WTC11 (cell line): ENCODE results near the gene CCDC149. TPM values are rescaled to one million over a fixed set of nuclear protein-coding genes. Genes with fewer than 3 reads are reported as not detected.

Experiments
- ATAC-seq: fragments of 200-7000 bp; cut with Tn5 transposase; 2 replicates; pipeline ENCODE4 v1.10.0; 2021; ENCODE audit warnings: mild to moderate bottlenecking, moderate library complexity
- CTCF ChIA-PET: fragments of 300-600 bp; sonication (Branson Sonifier 250); formaldehyde crosslinking; loops from one replicate; lab custom pipeline; 2021; ENCODE audit warnings: antibody characterized with exemption; lab: Charles Lee
- POLR2A ChIA-PET: fragments of 350-600 bp; sonication (Branson Sonifier 250); formaldehyde crosslinking; loops from one replicate; lab custom pipeline; 2021; ENCODE audit warnings: antibody characterized with exemption; lab: Charles Lee
- DNase-seq: peaks from one replicate; pipeline ENCODE4 v3.0.0; 2021; ENCODE audit warnings: low spot score
- H3K27ac Mint-ChIP-seq: 2 replicates; pipeline ENCODE4 v1.8.0; 2021; ENCODE audit warnings: mixed read lengths
- H3K27me3 Mint-ChIP-seq: 2 replicates; pipeline ENCODE4 v1.8.0; 2021; ENCODE audit warnings: low read depth, mild to moderate bottlenecking, moderate library complexity, mixed read lengths
- H3K36me3 Mint-ChIP-seq: 2 replicates; pipeline ENCODE4 v1.8.0; 2021; ENCODE audit warnings: mixed read lengths
- H3K4me1 Mint-ChIP-seq: 2 replicates; pipeline ENCODE4 v1.8.0; 2022; ENCODE audit warnings: mixed read lengths
- H3K4me3 Mint-ChIP-seq: 2 replicates; pipeline ENCODE4 v1.8.0; 2021; ENCODE audit warnings: mild to moderate bottlenecking, moderate library complexity, mixed read lengths
- H3K9me3 Mint-ChIP-seq: 2 replicates; pipeline ENCODE4 v1.8.0; 2021; ENCODE audit warnings: mixed read lengths
- ATF2 ChIP-seq: sonication (generic); formaldehyde crosslinking; IDR thresholded peaks from 2 replicates; pipeline ENCODE4 v1.8.1; 2022; ENCODE audit warnings: low read depth, missing genetic modification reagents, borderline replicate concordance
- CREM ChIP-seq: sonication (generic); formaldehyde crosslinking; IDR thresholded peaks from 2 replicates; pipeline ENCODE4 v1.8.1; 2022; ENCODE audit warnings: mild to moderate bottlenecking, missing genetic modification reagents, moderate library complexity
- FOXP1 ChIP-seq: sonication (generic); formaldehyde crosslinking; IDR thresholded peaks from 2 replicates; pipeline ENCODE4 v1.8.0; 2022; ENCODE audit warnings: missing genetic modification reagents, mild to moderate bottlenecking, moderate library complexity, borderline replicate concordance
- GTF2I ChIP-seq: fragments of 250-450 bp; sonication (Bioruptor Pico); conservative IDR thresholded peaks from 2 replicates; pipeline ENCODE4 v1.4.0; 2021; ENCODE audit warnings: mild to moderate bottlenecking
- NFE2L1 ChIP-seq: sonication (generic); formaldehyde crosslinking; IDR thresholded peaks from 2 replicates; pipeline ENCODE4 v1.8.1; 2023; ENCODE audit warnings: missing genetic modification reagents
- PRRX2 ChIP-seq: fragments of 250-450 bp; sonication (Bioruptor Pico); IDR thresholded peaks from 2 replicates; pipeline ENCODE4 v1.8.0; 2021; ENCODE audit warnings: mild to moderate bottlenecking
- RELA ChIP-seq: sonication (generic); formaldehyde crosslinking; IDR thresholded peaks from 2 replicates; pipeline ENCODE4 v1.8.1; 2022; ENCODE audit warnings: missing genetic modification reagents, mild to moderate bottlenecking, borderline replicate concordance
- STAT6 ChIP-seq: sonication (generic); formaldehyde crosslinking; conservative IDR thresholded peaks from 2 replicates; pipeline ENCODE4 v1.8.1; 2023; ENCODE audit warnings: mild to moderate bottlenecking, low read depth, missing genetic modification reagents, moderate library complexity
- TCF7 ChIP-seq: sonication (generic); formaldehyde crosslinking; IDR thresholded peaks from 2 replicates; pipeline ENCODE4 v1.8.0; 2022; ENCODE audit warnings: mild to moderate bottlenecking, low read depth, missing genetic modification reagents, moderate library complexity
- ZNF138 ChIP-seq: sonication (generic); formaldehyde crosslinking; conservative IDR thresholded peaks from 2 replicates; pipeline ENCODE4 v1.8.1; 2022; ENCODE audit warnings: mild to moderate bottlenecking, moderate library complexity, missing genetic modification reagents
- total RNA-seq: library from RNA; stranded (reverse); gene quantifications from 3 replicates; pipeline ENCODE4 v1.2.3, GENCODE V29; 2021
- TF ChIP-seq, protein P1 (sequence below): sonication (generic); formaldehyde crosslinking; IDR thresholded peaks from 2 replicates; pipeline ENCODE4 v1.8.0; 2022; ENCODE audit warnings: missing genetic modification reagents
- TF ChIP-seq, protein P2 (sequence below): fragments of 200-600 bp; IDR thresholded peaks from 2 replicates; pipeline ENCODE4 v1.8.0; 2022; ENCODE audit warnings: antibody characterized with exemption
- TF ChIP-seq, protein P3 (sequence below): fragments of 250-450 bp; sonication (Bioruptor Pico); IDR thresholded peaks from 2 replicates; pipeline ENCODE4 v1.8.0; 2021; ENCODE audit warnings: mild to moderate bottlenecking
- TF ChIP-seq, protein P4 (sequence below): sonication (generic); formaldehyde crosslinking; IDR thresholded peaks from 2 replicates; pipeline ENCODE4 v1.8.0; 2022; ENCODE audit warnings: mild to moderate bottlenecking, missing genetic modification reagents

CCDC149 gene
- total RNA-seq, 1 experiment from 2014 or later, result 3.9 TPM

GRCh38 chr4:24930151-24930550, 17.3 kb upstream of the CCDC149 start:
- H3K27ac Mint-ChIP-seq, result no peak overlapping the region
- DNase-seq, result no peak
- POLR2A ChIA-PET, result no interaction called here
- no peak for ATAC-seq
- TF ChIP-seq FOXP1 (CRISPR knock-in tag) (no peak), ZNF138 (CRISPR knock-in tag) (no peak), TCF7 (CRISPR knock-in tag) (no peak), ATF2 (CRISPR knock-in tag) (no peak), CREM (CRISPR knock-in tag) (no peak), PRRX2 (CRISPR knock-in tag) (no peak), GTF2I (CRISPR knock-in tag) (no peak), STAT6 (no peak), NFE2L1 (CRISPR knock-in tag) (no peak), RELA (CRISPR knock-in tag) (no peak)
- TF ChIP-seq, protein P1, sequence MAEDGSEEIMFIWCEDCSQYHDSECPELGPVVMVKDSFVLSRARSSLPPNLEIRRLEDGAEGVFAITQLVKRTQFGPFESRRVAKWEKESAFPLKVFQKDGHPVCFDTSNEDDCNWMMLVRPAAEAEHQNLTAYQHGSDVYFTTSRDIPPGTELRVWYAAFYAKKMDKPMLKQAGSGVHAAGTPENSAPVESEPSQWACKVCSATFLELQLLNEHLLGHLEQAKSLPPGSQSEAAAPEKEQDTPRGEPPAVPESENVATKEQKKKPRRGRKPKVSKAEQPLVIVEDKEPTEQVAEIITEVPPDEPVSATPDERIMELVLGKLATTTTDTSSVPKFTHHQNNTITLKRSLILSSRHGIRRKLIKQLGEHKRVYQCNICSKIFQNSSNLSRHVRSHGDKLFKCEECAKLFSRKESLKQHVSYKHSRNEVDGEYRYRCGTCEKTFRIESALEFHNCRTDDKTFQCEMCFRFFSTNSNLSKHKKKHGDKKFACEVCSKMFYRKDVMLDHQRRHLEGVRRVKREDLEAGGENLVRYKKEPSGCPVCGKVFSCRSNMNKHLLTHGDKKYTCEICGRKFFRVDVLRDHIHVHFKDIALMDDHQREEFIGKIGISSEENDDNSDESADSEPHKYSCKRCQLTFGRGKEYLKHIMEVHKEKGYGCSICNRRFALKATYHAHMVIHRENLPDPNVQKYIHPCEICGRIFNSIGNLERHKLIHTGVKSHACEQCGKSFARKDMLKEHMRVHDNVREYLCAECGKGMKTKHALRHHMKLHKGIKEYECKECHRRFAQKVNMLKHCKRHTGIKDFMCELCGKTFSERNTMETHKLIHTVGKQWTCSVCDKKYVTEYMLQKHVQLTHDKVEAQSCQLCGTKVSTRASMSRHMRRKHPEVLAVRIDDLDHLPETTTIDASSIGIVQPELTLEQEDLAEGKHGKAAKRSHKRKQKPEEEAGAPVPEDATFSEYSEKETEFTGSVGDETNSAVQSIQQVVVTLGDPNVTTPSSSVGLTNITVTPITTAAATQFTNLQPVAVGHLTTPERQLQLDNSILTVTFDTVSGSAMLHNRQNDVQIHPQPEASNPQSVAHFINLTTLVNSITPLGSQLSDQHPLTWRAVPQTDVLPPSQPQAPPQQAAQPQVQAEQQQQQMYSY (CRISPR knock-in tag), result no peak
- TF ChIP-seq, protein P2, sequence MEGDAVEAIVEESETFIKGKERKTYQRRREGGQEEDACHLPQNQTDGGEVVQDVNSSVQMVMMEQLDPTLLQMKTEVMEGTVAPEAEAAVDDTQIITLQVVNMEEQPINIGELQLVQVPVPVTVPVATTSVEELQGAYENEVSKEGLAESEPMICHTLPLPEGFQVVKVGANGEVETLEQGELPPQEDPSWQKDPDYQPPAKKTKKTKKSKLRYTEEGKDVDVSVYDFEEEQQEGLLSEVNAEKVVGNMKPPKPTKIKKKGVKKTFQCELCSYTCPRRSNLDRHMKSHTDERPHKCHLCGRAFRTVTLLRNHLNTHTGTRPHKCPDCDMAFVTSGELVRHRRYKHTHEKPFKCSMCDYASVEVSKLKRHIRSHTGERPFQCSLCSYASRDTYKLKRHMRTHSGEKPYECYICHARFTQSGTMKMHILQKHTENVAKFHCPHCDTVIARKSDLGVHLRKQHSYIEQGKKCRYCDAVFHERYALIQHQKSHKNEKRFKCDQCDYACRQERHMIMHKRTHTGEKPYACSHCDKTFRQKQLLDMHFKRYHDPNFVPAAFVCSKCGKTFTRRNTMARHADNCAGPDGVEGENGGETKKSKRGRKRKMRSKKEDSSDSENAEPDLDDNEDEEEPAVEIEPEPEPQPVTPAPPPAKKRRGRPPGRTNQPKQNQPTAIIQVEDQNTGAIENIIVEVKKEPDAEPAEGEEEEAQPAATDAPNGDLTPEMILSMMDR, result no peak
- TF ChIP-seq, protein P3, sequence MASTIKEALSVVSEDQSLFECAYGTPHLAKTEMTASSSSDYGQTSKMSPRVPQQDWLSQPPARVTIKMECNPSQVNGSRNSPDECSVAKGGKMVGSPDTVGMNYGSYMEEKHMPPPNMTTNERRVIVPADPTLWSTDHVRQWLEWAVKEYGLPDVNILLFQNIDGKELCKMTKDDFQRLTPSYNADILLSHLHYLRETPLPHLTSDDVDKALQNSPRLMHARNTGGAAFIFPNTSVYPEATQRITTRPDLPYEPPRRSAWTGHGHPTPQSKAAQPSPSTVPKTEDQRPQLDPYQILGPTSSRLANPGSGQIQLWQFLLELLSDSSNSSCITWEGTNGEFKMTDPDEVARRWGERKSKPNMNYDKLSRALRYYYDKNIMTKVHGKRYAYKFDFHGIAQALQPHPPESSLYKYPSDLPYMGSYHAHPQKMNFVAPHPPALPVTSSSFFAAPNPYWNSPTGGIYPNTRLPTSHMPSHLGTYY (CRISPR knock-in tag), result no peak
- TF ChIP-seq, protein P4, sequence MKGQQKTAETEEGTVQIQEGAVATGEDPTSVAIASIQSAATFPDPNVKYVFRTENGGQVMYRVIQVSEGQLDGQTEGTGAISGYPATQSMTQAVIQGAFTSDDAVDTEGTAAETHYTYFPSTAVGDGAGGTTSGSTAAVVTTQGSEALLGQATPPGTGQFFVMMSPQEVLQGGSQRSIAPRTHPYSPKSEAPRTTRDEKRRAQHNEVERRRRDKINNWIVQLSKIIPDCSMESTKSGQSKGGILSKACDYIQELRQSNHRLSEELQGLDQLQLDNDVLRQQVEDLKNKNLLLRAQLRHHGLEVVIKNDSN (CRISPR knock-in tag), result no peak
- TF ChIP-seq, all 79 proteins: peak for 0
- H3K36me3 Mint-ChIP-seq, result peaks cover 19% of the 10 kb centered on the region
- peaks cover 9% of the 10 kb centered on the region for H3K27me3 Mint-ChIP-seq
- H3K4me3 Mint-ChIP-seq, result no peak overlapping the region
- H3K9me3 Mint-ChIP-seq, result peaks cover 27% of the 10 kb centered on the region
- CTCF ChIA-PET, result no interaction called here
- peaks cover 7% of the 10 kb centered on the region for H3K4me1 Mint-ChIP-seq
